HepG2 (cell line): ENCODE data around the gene RASGRP2. TPM values are rescaled to one million over a fixed set of nuclear protein-coding genes. Genes with fewer than 3 reads are reported as not detected.

ENCODE experiments used
- ERF ChIP-seq: IDR thresholded peaks from 2 replicates; pipeline ENCODE4 v1.6.1; 2018; ENCODE audit warnings: missing biosample characterization, missing genetic modification reagents
- RAD21 ChIP-seq: fragments of 450-650 bp; formaldehyde crosslinking; IDR thresholded peaks from 2 replicates; pipeline ENCODE4 v1.5.0; 2020; ENCODE audit warnings: mild to moderate bottlenecking
- REPIN1 ChIP-seq: sonication (generic); formaldehyde crosslinking; IDR thresholded peaks from 2 replicates; pipeline ENCODE4 v1.8.0; 2022; ENCODE audit warnings: missing genetic modification reagents, low read depth, mild to moderate bottlenecking, borderline replicate concordance
- SALL1 ChIP-seq: sonication (generic); formaldehyde crosslinking; IDR thresholded peaks from 2 replicates; pipeline ENCODE4 v1.8.0; 2022; ENCODE audit warnings: mild to moderate bottlenecking, missing genetic modification reagents
- SUZ12 ChIP-seq: fragments of 150-350 bp; IDR thresholded peaks from 2 replicates; pipeline ENCODE4 v1.6.1; 2014; ENCODE audit warnings: low read depth, low read length
- ZFP41 ChIP-seq: sonication (generic); formaldehyde crosslinking; IDR thresholded peaks from 2 replicates; pipeline ENCODE4 v1.4.0; 2020; ENCODE audit warnings: mild to moderate bottlenecking, missing genetic modification reagents, borderline replicate concordance
- ZNF549 ChIP-seq: sonication (generic); formaldehyde crosslinking; IDR thresholded peaks from 2 replicates; pipeline ENCODE4 v1.5.0; 2020; ENCODE audit warnings: missing genetic modification reagents
- ZSCAN25 ChIP-seq: sonication (generic); formaldehyde crosslinking; IDR thresholded peaks from 2 replicates; pipeline ENCODE4 v1.8.0; 2022; ENCODE audit warnings: mild to moderate bottlenecking, missing genetic modification reagents
- polyA plus RNA-seq, 8 experiments: library from polyadenylated mRNA; depleted of rRNA in 3 of 8; stranded (reverse) in 7 of 8; unstranded in 1 of 8; fragments of >200 nt; fragmentation: Illumina TruSeq in 4 of 8; extraction: Trizol in 4 of 8; gene quantifications; 2 replicates each; pipeline versions ENCODE4 v1.2.1 to v1.2.3, GENCODE V29; 2011 to 2016; ENCODE audit warnings: low read depth in 4 of 8, missing spikeins in 1 of 8, mixed read lengths in 1 of 8; ENCODE audit not compliant: insufficient read depth in 1 of 8
- total RNA-seq, 5 experiments: library from RNA; depleted of rRNA; stranded (reverse); fragments of >200 nt; fragmentation: Illumina TruSeq; extraction: Trizol; gene quantifications; 2 replicates each; pipeline ENCODE4 v1.2.3, GENCODE V29; 2016; ENCODE audit warnings: low read depth in 1 of 5
- TF ChIP-seq, protein P1 (sequence below), 2 experiments: IDR thresholded peaks; 2 replicates each; pipeline ENCODE4 v1.6.1; 2011 to 2012; ENCODE audit warnings: low read length in 2 of 2, borderline replicate concordance in 1 of 2, low read depth in 1 of 2, mild to moderate bottlenecking in 1 of 2, moderate library complexity in 1 of 2
- TF ChIP-seq, protein P2 (sequence below): sonication (generic); formaldehyde crosslinking; conservative IDR thresholded peaks from 2 replicates; pipeline ENCODE4 v1.4.0; 2020; ENCODE audit warnings: missing genetic modification reagents
- TF ChIP-seq, protein P3 (sequence below), 2 experiments: sonication (generic) in 1 of 2; formaldehyde crosslinking in 1 of 2; IDR thresholded peaks; 2 replicates each; pipeline versions ENCODE4 v1.4.0 to v1.6.1; 2018 to 2020; ENCODE audit warnings: missing genetic modification reagents in 2 of 2, borderline replicate concordance in 1 of 2, low read depth in 1 of 2, mild to moderate bottlenecking in 1 of 2, missing biosample characterization in 1 of 2
- TF ChIP-seq, protein P4 (sequence below): sonication (generic); formaldehyde crosslinking; conservative IDR thresholded peaks from 2 replicates; pipeline ENCODE4 v1.8.0; 2022; ENCODE audit warnings: mild to moderate bottlenecking, moderate library complexity, missing genetic modification reagents
- TF ChIP-seq, protein P5 (sequence below): IDR thresholded peaks from 2 replicates; pipeline ENCODE4 v1.6.1; 2016; ENCODE audit warnings: missing compliant biosample characterization, missing genetic modification reagents, borderline replicate concordance

RASGRP2 gene
- total and polyA plus RNA-seq, 2 of the 13 experiments (the other 11 are each of a cell fraction or from before 2014, with no cell fraction given), result 0.61 TPM; not detected in 1

DNA sequence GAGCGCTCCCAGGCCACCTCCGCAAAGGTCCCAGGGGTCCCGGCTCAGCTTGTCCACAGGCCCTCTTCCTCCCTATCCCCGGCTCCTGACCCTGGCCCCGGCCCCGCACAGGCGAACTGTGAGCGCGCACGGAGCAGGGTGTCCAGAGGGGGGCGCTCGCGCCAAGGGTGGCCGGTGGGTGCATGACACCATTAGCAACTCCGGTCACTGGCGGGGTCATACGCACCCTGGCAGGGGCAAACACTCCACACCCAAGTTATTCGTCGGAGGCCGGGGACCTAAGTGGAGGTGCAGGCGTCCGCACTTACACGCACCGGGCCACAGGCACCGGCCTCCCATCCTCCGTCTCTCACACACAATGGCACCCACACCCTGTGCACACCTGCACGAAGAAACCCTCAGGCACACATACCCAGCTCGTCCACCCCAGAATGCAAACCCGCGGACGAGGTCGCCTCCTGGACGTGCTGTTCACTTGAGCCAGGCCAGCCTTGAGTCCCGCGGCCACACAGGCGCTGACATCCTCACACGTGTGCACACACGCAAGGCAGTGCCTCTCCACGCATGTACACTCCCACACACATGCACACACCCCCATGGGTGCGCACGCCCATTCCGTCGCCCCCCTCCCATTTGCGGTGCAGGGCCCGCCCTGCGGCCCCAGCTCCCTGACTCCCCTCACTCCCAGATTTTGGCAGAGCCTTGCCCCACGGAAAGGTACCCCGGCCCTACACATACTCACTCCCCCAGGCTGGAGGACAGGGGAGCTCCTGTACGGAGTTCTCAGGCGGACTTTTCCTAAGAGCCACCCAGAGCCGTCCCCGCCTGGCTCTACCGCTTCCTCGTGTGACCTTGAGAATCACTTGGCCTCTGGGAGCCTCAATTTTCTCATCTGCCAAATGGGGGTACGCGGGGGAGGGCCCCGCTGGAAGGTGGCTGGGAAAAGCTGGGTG, at the start of gene RASGRP2 (continued):
- TF ChIP-seq SUZ12 (no peak), REPIN1 (no peak), ZFP41 (CRISPR knock-in tag) (no peak), ERF (CRISPR knock-in tag) (no peak), RAD21 (CRISPR knock-in tag) (peak; percentile 40; the same call in 1 of the 2 replicates), SALL1 (CRISPR knock-in tag) (peak; percentile 23; the same call in 1 of the 2 replicates), ZNF549 (CRISPR knock-in tag) (no peak), ZSCAN25 (CRISPR knock-in tag) (no peak)
- TF ChIP-seq, protein P1, sequence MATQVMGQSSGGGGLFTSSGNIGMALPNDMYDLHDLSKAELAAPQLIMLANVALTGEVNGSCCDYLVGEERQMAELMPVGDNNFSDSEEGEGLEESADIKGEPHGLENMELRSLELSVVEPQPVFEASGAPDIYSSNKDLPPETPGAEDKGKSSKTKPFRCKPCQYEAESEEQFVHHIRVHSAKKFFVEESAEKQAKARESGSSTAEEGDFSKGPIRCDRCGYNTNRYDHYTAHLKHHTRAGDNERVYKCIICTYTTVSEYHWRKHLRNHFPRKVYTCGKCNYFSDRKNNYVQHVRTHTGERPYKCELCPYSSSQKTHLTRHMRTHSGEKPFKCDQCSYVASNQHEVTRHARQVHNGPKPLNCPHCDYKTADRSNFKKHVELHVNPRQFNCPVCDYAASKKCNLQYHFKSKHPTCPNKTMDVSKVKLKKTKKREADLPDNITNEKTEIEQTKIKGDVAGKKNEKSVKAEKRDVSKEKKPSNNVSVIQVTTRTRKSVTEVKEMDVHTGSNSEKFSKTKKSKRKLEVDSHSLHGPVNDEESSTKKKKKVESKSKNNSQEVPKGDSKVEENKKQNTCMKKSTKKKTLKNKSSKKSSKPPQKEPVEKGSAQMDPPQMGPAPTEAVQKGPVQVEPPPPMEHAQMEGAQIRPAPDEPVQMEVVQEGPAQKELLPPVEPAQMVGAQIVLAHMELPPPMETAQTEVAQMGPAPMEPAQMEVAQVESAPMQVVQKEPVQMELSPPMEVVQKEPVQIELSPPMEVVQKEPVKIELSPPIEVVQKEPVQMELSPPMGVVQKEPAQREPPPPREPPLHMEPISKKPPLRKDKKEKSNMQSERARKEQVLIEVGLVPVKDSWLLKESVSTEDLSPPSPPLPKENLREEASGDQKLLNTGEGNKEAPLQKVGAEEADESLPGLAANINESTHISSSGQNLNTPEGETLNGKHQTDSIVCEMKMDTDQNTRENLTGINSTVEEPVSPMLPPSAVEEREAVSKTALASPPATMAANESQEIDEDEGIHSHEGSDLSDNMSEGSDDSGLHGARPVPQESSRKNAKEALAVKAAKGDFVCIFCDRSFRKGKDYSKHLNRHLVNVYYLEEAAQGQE (IDR thresholded peaks at IDR 0.05; ENCODE audit: borderline replicate concordance in 1 of 2, low read depth in 1 of 2, low read length in 2 of 2), result no peak
- TF ChIP-seq, protein P2, sequence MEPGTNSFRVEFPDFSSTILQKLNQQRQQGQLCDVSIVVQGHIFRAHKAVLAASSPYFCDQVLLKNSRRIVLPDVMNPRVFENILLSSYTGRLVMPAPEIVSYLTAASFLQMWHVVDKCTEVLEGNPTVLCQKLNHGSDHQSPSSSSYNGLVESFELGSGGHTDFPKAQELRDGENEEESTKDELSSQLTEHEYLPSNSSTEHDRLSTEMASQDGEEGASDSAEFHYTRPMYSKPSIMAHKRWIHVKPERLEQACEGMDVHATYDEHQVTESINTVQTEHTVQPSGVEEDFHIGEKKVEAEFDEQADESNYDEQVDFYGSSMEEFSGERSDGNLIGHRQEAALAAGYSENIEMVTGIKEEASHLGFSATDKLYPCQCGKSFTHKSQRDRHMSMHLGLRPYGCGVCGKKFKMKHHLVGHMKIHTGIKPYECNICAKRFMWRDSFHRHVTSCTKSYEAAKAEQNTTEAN (CRISPR knock-in tag), result no peak
- TF ChIP-seq, protein P3, sequence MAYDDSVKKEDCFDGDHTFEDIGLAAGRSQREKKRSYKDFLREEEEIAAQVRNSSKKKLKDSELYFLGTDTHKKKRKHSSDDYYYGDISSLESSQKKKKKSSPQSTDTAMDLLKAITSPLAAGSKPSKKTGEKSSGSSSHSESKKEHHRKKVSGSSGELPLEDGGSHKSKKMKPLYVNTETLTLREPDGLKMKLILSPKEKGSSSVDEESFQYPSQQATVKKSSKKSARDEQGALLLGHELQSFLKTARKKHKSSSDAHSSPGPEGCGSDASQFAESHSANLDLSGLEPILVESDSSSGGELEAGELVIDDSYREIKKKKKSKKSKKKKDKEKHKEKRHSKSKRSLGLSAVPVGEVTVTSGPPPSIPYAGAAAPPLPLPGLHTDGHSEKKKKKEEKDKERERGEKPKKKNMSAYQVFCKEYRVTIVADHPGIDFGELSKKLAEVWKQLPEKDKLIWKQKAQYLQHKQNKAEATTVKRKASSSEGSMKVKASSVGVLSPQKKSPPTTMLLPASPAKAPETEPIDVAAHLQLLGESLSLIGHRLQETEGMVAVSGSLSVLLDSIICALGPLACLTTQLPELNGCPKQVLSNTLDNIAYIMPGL (CRISPR knock-in tag; IDR thresholded peaks at IDR 0.05; ENCODE audit: borderline replicate concordance in 1 of 2, low read depth in 1 of 2), result peak; percentile 2 to 42; a peak in 1 of 4 replicates
- TF ChIP-seq, protein P4, sequence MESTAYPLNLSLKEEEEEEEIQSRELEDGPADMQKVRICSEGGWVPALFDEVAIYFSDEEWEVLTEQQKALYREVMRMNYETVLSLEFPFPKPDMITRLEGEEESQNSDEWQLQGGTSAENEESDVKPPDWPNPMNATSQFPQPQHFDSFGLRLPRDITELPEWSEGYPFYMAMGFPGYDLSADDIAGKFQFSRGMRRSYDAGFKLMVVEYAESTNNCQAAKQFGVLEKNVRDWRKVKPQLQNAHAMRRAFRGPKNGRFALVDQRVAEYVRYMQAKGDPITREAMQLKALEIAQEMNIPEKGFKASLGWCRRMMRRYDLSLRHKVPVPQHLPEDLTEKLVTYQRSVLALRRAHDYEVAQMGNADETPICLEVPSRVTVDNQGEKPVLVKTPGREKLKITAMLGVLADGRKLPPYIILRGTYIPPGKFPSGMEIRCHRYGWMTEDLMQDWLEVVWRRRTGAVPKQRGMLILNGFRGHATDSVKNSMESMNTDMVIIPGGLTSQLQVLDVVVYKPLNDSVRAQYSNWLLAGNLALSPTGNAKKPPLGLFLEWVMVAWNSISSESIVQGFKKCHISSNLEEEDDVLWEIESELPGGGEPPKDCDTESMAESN, result no peak
- TF ChIP-seq, protein P5, sequence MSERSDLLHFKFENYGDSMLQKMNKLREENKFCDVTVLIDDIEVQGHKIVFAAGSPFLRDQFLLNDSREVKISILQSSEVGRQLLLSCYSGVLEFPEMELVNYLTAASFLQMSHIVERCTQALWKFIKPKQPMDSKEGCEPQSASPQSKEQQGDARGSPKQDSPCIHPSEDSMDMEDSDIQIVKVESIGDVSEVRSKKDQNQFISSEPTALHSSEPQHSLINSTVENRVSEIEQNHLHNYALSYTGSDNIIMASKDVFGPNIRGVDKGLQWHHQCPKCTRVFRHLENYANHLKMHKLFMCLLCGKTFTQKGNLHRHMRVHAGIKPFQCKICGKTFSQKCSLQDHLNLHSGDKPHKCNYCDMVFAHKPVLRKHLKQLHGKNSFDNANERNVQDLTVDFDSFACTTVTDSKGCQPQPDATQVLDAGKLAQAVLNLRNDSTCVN, result no peak
